ENCODE measurements around the gene NUDT12. TPM values are rescaled to one million over a fixed set of nuclear protein-coding genes. Genes with fewer than 3 reads are reported as not detected.

Gene NUDT12
- total RNA-seq, 1 donor from 2014 or later, result 13.4 TPM

DNA sequence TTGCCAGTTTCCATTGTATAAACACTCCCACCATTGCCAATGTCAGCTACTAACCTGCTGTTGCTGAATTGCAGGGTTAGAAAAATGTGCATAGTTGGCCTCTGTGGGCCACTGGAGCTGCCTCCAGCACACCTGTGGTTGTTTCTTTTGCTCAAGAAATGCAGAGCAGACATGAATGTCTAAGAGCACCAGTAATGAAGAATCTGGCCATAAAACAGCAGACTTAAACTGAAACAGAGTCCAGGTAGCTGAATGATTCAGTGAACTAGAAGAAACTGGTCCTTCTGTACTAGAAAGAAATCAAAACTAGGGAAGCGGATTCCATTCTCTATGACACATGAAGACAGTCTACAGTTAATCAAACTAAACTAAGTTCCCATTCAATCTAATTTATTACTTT, 48.2 kb downstream of the NUDT12 start:
- Mint-ChIP-seq H3K27ac (no peak overlapping the region), H3K27me3 (no peaks in the 10 kb centered on the region), H3K4me1 (ENCODE audit: unreplicated experiment) (no peaks in the 10 kb centered on the region), H3K36me3 (no peaks in the 10 kb centered on the region), H3K4me3 (no peak overlapping the region), H3K9me3 (no peaks in the 10 kb centered on the region)
- no peak for TF ChIP-seq CTCF (conservative IDR thresholded peaks at IDR 0.05)
- no peak for DNase-seq (ENCODE audit: extremely low spot score, unreplicated experiment)

GRCh38 chr5:103513701-103514100, 48.9 kb downstream of the NUDT12 start:
- Mint-ChIP-seq H3K36me3 (no peaks in the 10 kb centered on the region), H3K4me1 (ENCODE audit: unreplicated experiment) (no peaks in the 10 kb centered on the region), H3K27ac (no peak overlapping the region), H3K4me3 (no peak overlapping the region), H3K27me3 (no peaks in the 10 kb centered on the region), H3K9me3 (no peaks in the 10 kb centered on the region)
- no peak for DNase-seq (ENCODE audit: extremely low spot score, unreplicated experiment)
- no peak for TF ChIP-seq CTCF (conservative IDR thresholded peaks at IDR 0.05)

DNA sequence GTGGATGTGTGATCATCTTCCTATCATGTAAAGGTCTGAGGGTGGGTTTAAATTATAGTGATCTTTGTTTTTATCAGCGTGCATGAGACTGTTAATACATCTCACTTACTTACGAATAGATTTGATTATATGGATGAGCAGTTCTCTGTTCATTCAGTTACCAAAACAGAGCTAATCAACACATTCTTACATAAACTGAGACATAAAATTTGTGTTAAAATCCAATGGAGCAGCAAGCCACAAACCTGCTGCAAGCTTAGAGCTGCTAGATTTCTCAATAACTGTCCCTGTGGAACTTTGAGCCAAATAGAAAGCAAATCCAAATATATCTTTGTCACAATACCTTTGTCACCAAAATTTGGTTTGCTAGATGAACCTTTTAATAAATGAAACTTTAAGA, 50.1 kb downstream of the NUDT12 start:
- no peak for DNase-seq (ENCODE audit: extremely low spot score, unreplicated experiment)
- no peaks in the 10 kb centered on the region for H3K36me3 Mint-ChIP-seq

DNA sequence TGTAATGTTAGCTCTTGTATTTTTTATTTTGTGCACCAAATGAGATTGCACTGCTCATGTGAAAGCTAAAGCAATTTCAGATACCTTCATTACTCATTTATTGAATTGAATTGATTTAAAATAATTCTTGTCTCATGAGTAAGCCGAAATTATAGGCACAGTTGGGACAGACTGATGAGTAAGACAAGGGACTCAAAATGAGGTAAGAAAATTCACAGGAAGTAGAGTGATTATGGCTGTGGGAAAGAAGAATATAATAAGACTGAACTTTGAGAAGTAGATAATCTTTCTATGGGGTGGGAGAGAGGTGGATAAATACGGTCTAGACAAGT, 51.1 kb downstream of the NUDT12 start:
- DNase-seq (ENCODE audit: extremely low spot score, unreplicated experiment), result no peak
- no peak for TF ChIP-seq CTCF (conservative IDR thresholded peaks at IDR 0.05)
- Mint-ChIP-seq H3K9me3 (peaks cover 3% of the 10 kb centered on the region), H3K4me3 (no peak overlapping the region), H3K4me1 (ENCODE audit: unreplicated experiment) (no peaks in the 10 kb centered on the region), H3K36me3 (no peaks in the 10 kb centered on the region), H3K27me3 (no peaks in the 10 kb centered on the region), H3K27ac (no peak overlapping the region)

More for the DNA sequence above, 50.1 kb downstream of the NUDT12 start:
- Mint-ChIP-seq H3K27ac (no peak overlapping the region), H3K4me3 (no peak overlapping the region), H3K4me1 (ENCODE audit: unreplicated experiment) (no peaks in the 10 kb centered on the region), H3K9me3 (no peaks in the 10 kb centered on the region), H3K27me3 (no peaks in the 10 kb centered on the region)
- no peak for TF ChIP-seq CTCF (conservative IDR thresholded peaks at IDR 0.05)

DNA sequence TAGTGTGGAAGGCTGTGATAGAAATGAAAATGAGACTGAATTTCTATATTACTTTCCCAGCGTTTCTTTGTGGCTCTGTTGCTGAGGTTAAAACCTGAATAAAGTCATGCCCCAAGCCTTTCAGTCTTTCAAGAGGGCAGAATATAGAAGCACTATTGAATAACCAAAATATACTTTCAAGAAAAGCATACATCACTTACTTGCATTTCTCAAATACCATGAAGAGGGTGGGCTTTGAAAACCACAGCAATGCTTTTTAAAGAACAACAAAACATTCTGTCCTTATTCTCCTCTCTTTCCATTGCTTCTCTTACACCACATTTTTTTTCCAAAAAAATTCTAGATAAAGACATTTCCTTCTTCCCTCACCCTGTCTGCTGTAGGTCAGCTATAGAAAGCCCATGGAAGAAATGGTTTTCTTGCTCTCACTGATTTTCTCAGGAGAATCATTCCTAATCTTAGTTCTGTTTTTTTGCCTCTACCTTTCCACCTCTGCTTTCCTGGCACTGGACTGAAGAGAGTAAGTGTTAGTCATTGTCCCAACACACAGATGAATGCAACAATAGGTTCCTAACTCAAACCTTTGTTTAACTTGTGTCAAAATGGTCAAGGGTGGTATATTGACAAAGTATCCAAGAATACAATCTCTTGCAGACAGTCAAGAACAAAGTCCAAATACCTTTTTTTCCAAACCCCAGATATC, 51.6 kb downstream of the NUDT12 start:
- H3K27me3 Mint-ChIP-seq, result no peaks in the 10 kb centered on the region
- no peak overlapping the region for H3K27ac Mint-ChIP-seq
- DNase-seq (ENCODE audit: extremely low spot score, unreplicated experiment), result no peak
- no peaks in the 10 kb centered on the region for H3K36me3 Mint-ChIP-seq
- H3K4me3 Mint-ChIP-seq, result no peak overlapping the region
- H3K4me1 Mint-ChIP-seq (ENCODE audit: unreplicated experiment), result no peaks in the 10 kb centered on the region
- peaks cover 6% of the 10 kb centered on the region for H3K9me3 Mint-ChIP-seq
- TF ChIP-seq CTCF (conservative IDR thresholded peaks at IDR 0.05), result no peak
